DOHH2 (cell line): ENCODE results near the gene SUN1.

Experiments
- H3F3A ChIP-seq: fragments of 200-600 bp; sonication (generic), shearing (Covaris generic); 2 replicates; pipeline ENCODE4 v1.6.0; 2016; ENCODE audit warnings: antibody characterized with exemption, mild to moderate bottlenecking; ENCODE audit not compliant: control insufficient read depth, insufficient read depth
- H3K27ac ChIP-seq: fragments of 200-600 bp; sonication (generic); 2 replicates; pipeline ENCODE4 v1.5.1; 2014; ENCODE audit warnings: low read depth, mild to moderate bottlenecking, low read length, moderate library complexity
- H3K27me3 ChIP-seq: fragments of 200-600 bp; sonication (generic); 2 replicates; pipeline ENCODE4 v1.6.1; 2014; ENCODE audit warnings: mild to moderate bottlenecking, low read length, mixed read lengths; ENCODE audit not compliant: control insufficient read depth
- H3K36me3 ChIP-seq: fragments of 200-600 bp; sonication (generic); 2 replicates; pipeline ENCODE4 v1.6.1; 2014; ENCODE audit warnings: mild to moderate bottlenecking, low read length, moderate library complexity, mixed read lengths; ENCODE audit not compliant: control insufficient read depth
- H3K4me1 ChIP-seq: fragments of 200-600 bp; sonication (generic); 2 replicates; pipeline ENCODE4 v1.6.1; 2014; ENCODE audit warnings: mild to moderate bottlenecking, low read length, mixed read lengths; ENCODE audit not compliant: control insufficient read depth
- H3K4me2 ChIP-seq: fragments of 200-600 bp; sonication (generic); 2 replicates; pipeline ENCODE4 v1.6.0; 2014; ENCODE audit warnings: mild to moderate bottlenecking, low read length, moderate library complexity
- H3K4me3 ChIP-seq: fragments of 200-600 bp; sonication (generic); 2 replicates; pipeline ENCODE4 v1.5.1; 2014; ENCODE audit warnings: mild to moderate bottlenecking, low read length, mixed read lengths
- H3K79me2 ChIP-seq: fragments of 200-600 bp; sonication (generic); 2 replicates; pipeline ENCODE4 v1.6.1; 2014; ENCODE audit warnings: mild to moderate bottlenecking, low read length, mixed read lengths; ENCODE audit not compliant: control insufficient read depth
- H3K9me2 ChIP-seq: fragments of 200-600 bp; sonication (generic); replicated peaks from 2 replicates; pipeline ENCODE4 v1.6.1; 2014; ENCODE audit warnings: mild to moderate bottlenecking, low read length, mixed read lengths; ENCODE audit not compliant: control insufficient read depth
- H3K9me3 ChIP-seq: fragments of 200-600 bp; sonication (generic); 2 replicates; pipeline ENCODE4 v1.6.1; 2014; ENCODE audit warnings: antibody characterized with exemption, low read length, mixed read lengths; ENCODE audit not compliant: control insufficient read depth, insufficient read depth
- H4K20me1 ChIP-seq: fragments of 200-600 bp; sonication (generic); 2 replicates; pipeline ENCODE4 v1.6.0; 2014; ENCODE audit warnings: low read depth, mild to moderate bottlenecking, antibody characterized with exemption, low read length, moderate library complexity; ENCODE audit not compliant: control insufficient read depth, insufficient read depth
- EZH2phosphoT487 ChIP-seq: fragments of 200-600 bp; sonication (generic); IDR thresholded peaks from 2 replicates; pipeline ENCODE4 v1.6.1; 2017; ENCODE audit warnings: borderline replicate concordance, mild to moderate bottlenecking, antibody characterized with exemption, low read length, moderate library complexity, mixed read lengths
- TF ChIP-seq, protein P1 (sequence below): fragments of 200-600 bp; sonication (generic); IDR thresholded peaks from one replicate; pipeline ENCODE4 v1.5.1; 2014; ENCODE audit warnings: antibody characterized with exemption, mild to moderate bottlenecking, low read depth, low read length; ENCODE audit not compliant: poor library complexity, severe bottlenecking

SUN1 gene

DNA sequence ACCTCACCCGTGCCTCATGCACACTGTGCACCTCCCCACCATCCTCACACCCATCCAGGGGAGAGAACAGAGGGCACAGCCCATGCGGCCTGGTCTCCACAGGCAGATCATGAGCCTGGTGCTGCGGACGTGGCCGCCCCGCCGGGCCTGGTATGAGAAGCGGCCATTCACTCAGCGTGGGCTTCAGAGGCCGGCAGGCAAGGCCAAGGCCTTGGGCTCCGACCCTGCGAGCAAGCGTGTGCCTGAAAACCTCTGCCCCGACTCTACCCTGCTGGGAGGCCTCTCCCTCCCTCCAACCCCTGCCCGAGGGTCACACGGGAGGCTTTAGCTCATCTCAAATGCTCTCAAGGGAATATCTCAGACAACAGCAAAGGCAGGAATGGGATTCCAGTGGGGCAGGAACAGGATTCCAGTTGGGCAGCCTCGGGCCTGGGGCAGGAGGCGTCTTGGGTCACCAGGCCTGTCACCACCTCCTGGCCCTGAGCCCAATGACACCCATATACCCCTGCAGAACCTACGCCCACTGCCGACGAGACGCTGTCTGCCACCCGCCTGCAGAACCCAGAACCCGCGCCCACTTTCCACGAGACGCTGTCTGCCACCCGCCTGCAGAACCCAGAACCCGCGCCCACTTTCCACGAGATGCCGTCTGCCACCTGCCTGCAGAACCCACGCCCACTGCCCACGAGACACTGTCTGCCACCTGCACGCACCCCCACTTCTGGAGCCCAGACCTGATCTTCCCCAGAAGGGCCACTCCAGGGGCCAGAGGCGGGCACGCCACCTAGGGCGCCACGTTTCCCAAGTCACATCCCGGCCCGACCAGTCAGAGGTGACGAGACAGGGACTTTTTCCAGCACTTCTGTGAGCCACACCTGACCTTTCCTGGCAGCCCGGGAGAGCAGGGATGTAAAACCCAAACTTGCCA is 83.3 kb downstream of the SUN1 start:
- Histone ChIP-seq H3K27me3 (peaks cover 14% of the 10 kb centered on the region), H4K20me1 (0 out of 2 replicates have a peak, but pooled peaks cover 8% of the 10 kb centered on the region), H3K4me3 (no peak overlapping the region), H3F3A (no peaks in the 10 kb centered on the region), H3K9me3 (no peaks in the 10 kb centered on the region), H3K36me3 (no peaks in the 10 kb centered on the region), H3K4me1 (peaks cover 12% of the 10 kb centered on the region), H3K9me2 (no peaks in the 10 kb centered on the region), H3K27ac (no peak overlapping the region), H3K79me2 (no peaks in the 10 kb centered on the region), H3K4me2 (no peak overlapping the region)
- TF ChIP-seq EZH2phosphoT487, result no peak
- TF ChIP-seq, protein P1, sequence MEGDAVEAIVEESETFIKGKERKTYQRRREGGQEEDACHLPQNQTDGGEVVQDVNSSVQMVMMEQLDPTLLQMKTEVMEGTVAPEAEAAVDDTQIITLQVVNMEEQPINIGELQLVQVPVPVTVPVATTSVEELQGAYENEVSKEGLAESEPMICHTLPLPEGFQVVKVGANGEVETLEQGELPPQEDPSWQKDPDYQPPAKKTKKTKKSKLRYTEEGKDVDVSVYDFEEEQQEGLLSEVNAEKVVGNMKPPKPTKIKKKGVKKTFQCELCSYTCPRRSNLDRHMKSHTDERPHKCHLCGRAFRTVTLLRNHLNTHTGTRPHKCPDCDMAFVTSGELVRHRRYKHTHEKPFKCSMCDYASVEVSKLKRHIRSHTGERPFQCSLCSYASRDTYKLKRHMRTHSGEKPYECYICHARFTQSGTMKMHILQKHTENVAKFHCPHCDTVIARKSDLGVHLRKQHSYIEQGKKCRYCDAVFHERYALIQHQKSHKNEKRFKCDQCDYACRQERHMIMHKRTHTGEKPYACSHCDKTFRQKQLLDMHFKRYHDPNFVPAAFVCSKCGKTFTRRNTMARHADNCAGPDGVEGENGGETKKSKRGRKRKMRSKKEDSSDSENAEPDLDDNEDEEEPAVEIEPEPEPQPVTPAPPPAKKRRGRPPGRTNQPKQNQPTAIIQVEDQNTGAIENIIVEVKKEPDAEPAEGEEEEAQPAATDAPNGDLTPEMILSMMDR, result no peak

DNA sequence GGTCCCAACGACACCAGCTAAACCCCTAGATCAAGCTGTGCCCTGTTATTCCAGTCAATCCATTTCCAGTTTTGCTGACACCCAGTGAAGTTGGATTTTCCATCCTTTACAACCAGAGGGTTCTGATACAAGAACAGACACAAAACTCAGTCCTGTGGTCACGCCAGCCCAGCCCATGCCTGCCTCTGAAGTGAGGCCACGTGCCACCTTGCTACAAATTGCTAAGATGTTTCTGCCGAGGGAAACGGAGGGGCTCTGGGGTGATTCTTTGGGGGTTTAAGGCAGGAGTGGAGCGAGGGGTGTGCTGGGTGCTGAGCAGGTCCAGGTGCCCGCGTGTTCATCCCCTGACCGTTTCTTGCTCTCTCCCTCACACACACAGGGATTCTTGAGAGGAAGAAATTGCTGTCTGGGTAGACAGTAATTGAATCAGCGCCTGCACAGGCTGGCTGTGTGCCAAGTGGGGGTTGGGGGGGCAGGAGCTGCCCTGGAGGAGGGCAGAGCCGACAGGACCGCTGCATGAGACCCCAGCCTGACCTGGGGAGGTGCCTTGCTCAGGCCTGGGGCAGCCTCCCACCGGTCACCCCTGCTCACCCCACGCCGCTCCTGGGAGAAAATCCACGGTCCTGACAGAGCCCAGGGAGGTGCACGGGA is 84.1 kb downstream of the SUN1 start:
- peaks cover 7% of the 10 kb centered on the region for H3K4me1 ChIP-seq
- no peaks in the 10 kb centered on the region for H3K36me3 ChIP-seq
- H3K9me2 ChIP-seq, result no peaks in the 10 kb centered on the region
- TF ChIP-seq, protein P1, result no peak
- TF ChIP-seq EZH2phosphoT487, result no peak
- no peak overlapping the region for H3K27ac ChIP-seq
- H3F3A ChIP-seq, result no peaks in the 10 kb centered on the region
- no peaks in the 10 kb centered on the region for H3K79me2 ChIP-seq
- H3K4me3 ChIP-seq, result no peak overlapping the region
- no peak overlapping the region for H3K4me2 ChIP-seq
- H3K9me3 ChIP-seq, result no peaks in the 10 kb centered on the region
- H4K20me1 ChIP-seq, result 0 out of 2 replicates have a peak, but pooled peaks cover 4% of the 10 kb centered on the region
- peaks cover 20% of the 10 kb centered on the region for H3K27me3 ChIP-seq

DNA sequence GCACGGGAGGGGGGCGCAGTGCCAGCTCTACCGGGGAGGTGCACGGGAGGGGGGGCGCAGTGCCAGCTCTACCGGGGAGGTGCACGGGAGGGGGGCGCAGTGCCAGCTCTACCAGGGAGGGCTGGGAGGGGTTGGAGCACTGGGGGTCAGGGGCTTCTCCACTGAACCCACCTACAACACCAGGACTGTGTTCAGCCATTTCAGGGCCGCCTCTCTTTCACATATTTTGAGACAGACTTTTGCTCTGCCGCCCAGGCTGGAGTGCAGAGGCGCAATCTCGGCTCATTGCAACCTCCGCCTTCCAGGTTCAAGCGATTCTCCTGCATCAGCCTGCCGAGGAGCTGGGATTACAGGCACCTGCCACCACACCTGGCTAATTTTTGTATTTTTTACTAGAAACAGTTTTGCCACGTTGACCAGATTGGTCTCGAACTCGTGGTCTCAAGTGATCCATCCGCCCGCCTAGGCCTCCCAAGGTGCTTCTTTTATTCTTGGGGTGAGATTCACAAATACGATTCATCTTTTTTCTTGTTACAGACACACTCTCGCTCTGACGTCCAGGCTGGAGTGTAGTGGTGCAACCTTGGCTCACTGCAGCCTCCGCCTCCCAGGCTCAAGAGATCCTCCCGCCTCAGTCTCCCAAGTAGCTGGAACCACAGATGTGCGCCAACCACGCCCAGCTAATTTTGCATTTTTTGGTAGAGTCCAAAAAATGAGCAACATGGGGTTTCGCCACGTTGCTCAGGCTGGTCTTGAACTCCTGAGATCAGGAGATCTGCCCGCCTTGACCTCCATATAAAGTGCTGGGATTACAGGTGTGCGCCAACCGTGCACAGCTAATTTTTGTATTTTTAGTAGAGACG is 85.2 kb downstream of the SUN1 start:
- no peaks in the 10 kb centered on the region for H3K79me2 ChIP-seq
- H3K27ac ChIP-seq, result no peak overlapping the region
- no peaks in the 10 kb centered on the region for H3F3A ChIP-seq
- TF ChIP-seq, protein P1, result no peak
- no peak for TF ChIP-seq EZH2phosphoT487
- no peak overlapping the region for H3K4me3 ChIP-seq
- peaks cover 9% of the 10 kb centered on the region for H3K4me1 ChIP-seq
- no peaks in the 10 kb centered on the region for H3K36me3 ChIP-seq
- 0 out of 2 replicates have a peak, but pooled peaks cover under 1% of the 10 kb centered on the region for H4K20me1 ChIP-seq
- H3K9me2 ChIP-seq, result no peaks in the 10 kb centered on the region
- H3K4me2 ChIP-seq, result no peak overlapping the region
- H3K9me3 ChIP-seq, result no peaks in the 10 kb centered on the region
- peaks cover 30% of the 10 kb centered on the region for H3K27me3 ChIP-seq
